CD4-positive, alpha-beta T cell treated with Interleukin-2 at 100 ng/mL for 4 hours (primary cell): Measurements from ENCODE around the gene RPS6KA2.

Experiments
- DNase-seq: peaks from one replicate; pipeline ENCODE4 v3.0.0-alpha.2; 2020; ENCODE audit warnings: low spot score

The RPS6KA2 gene

DNA sequence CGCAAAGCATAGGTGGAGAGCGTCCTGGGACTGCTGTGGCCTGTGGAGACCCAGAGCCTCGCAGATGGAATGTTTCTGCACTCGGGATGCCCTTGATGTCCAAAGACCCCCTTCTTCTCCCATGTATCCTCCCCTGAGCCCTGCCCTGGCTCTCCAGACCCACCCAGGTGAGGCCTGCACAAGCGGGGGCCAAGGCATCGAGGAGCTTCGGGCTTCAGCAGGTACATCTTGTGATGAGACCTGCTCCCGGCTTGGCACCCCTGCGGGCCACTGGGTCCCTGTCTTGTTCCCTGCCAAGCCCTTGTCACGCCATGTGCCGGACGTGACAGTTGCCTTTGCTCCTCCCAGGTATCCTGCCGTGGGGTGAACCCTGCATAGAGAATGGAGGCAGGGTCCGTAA is 125.8 kb downstream of the RPS6KA2 start:
- DNase-seq, result no peak

DNA sequence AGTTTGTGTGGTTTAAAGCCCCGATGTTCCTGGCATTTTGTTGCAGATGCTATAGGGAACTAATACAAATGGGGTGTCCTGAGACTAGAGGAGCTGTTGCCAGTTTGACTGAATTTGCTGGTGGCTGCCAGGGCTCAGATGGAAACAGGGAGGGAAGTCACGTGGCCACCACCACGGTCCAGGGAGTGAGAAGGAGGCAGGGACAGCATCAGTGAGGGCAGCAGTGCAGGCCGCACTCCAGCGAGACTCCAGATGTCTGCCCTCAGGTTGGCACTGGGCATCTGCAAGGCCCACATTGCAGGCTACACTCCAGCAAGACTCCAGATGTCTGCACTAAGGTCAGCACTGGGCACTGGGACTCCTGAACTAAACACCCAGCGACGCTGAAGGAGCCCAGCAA is 126.8 kb downstream of the RPS6KA2 start:
- no peak for DNase-seq

DNA sequence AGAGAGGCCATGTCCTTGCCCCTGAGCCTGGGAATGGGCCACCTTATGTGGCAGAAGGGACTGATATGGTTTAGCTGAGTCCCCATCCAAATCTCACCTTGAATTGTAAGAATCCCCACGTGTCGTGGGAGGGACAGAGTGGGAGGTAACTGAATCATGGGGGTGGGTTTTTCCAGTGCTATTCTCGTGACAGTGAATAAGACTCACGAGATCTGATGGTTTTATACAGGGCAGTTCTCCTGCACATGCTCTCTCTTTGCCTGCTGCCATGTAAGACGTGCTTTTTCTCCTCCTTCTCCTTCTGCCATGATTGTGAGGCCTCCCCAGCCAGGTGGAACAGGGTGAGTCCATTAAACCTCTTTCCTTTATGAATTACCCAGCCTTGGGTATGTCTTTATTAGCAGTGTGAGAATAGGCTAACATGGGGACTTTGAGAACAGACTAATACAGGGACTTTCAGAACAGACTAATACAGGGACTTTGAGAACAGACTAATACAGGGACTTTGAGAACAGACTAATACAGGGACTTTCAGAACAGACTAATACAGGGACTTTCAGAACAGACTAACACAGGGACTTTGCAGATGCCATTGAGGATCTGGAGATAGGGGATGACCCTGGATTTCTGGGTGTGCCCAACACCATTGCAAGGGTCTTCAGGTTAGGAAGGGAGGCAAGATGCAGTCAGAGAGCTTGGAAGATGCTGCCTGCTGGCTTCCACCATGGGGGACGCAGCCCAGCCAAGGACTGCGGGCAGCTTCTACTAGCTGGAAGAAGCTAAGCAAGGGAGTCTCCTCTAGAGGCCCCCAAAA is 127.5 kb downstream of the RPS6KA2 start:
- no peak for DNase-seq

DNA sequence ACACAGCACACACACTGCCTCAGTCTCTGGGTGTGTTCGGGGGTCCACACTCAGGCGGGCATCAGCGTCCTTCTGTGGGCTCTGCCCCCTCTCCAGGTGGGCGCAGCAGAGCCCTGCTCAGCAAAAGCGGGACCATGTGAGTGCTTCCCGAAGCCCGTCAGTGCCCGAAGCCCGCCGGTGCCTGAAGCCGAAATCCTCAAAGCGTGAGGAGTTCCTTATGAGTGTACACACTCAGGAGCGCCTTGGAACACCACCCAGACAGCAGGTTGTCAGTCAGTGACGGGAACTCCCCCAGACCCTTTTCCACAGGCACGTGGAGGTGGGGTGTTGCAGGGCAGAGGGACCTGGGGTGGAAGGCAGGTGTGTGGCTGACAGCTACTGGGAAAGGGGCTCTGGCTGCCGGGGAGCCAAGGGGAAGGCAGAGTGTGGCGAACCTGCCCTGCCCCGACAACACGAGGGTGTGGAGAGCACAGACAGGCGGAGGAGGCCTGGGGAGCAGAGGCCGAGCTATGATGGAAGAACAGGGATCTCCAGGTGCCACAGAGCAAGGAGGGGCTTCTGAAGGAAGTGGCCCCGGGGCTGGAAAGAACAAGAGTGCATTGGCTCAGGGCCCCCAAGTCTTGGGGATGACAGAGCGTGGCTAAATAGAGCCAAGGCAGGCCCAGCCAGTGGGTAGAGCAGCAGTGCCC is 128.2 kb downstream of the RPS6KA2 start:
- no peak for DNase-seq

DNA sequence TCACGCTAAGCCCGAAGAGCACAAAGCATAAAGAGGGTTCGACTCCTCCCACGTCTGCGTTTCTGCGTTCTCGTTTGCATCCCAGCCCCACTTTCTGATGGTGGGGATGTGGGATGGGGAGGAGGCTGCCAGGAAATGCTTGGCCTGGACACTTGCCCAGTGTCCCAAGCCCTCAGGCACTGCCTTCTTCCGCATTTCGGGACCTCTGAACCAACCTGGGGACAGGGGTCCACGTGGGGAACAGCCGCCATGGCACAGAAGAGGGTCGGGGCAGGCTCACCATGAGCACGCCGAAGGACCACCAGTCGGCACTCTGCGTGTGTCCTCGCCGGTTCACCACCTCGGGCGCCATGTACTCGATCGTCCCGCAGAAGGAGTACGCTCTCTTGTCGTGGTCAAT is 128.8 kb downstream of the RPS6KA2 start:
- DNase-seq, result no peak

DNA sequence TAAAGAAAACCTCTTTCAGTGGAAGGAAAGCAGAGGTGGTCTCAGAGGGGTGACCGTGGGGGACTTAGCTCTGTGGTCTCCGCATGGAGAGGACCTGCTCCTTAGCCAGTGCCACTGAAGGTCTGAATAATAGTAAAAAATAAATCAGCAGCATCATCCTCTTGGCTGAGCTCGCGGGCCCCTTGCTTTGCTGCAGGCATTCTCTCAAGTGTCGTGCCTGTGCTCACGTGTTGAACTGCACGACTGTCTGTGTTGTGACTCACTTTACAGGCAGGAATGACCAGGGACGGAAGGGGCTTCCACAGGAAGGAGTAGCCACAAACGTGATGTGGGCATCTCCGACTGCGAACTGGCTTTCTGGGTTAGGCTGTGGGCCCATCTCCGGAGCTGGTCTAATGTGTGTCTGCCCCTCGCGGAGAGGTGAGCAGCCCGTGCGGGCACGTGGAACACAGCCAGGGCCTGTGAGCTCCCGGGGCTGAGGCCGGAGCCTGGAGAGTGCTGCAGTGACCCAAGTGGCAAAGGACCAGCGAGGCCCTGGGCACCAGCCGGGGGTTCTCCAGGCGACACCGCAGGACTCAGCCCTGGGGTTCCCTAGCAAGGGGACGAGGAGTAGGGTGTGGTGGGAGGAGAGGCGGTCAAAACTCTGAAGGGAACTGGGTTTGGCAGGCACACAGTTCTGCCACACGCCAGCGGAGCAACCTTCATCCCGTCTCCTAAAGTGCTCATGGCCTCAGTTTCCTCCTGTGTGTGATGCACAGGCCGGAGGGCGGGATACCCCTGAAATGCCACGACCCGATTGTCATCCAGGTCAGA is 129.8 kb downstream of the RPS6KA2 start:
- no peak for DNase-seq

DNA sequence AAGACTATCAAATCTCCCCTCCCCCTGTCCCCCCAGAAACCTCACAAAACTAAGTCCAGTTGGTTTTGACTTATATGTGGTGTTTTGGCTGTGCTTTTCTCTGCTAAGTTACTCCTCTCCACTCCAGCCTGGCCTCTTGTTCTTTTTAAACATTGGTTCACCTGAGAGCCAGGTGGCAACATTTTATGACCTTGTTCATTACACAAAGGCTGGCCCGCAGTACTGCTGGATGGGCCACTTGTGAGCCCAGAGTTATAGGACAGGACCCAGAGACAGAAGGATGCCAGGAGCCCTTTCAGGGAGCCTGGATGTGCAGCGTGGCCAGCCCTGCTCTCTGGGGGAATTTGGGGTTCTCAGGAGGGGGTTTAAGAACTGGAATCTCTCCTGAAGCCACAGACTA is 130.6 kb downstream of the RPS6KA2 start:
- DNase-seq, result no peak

DNA sequence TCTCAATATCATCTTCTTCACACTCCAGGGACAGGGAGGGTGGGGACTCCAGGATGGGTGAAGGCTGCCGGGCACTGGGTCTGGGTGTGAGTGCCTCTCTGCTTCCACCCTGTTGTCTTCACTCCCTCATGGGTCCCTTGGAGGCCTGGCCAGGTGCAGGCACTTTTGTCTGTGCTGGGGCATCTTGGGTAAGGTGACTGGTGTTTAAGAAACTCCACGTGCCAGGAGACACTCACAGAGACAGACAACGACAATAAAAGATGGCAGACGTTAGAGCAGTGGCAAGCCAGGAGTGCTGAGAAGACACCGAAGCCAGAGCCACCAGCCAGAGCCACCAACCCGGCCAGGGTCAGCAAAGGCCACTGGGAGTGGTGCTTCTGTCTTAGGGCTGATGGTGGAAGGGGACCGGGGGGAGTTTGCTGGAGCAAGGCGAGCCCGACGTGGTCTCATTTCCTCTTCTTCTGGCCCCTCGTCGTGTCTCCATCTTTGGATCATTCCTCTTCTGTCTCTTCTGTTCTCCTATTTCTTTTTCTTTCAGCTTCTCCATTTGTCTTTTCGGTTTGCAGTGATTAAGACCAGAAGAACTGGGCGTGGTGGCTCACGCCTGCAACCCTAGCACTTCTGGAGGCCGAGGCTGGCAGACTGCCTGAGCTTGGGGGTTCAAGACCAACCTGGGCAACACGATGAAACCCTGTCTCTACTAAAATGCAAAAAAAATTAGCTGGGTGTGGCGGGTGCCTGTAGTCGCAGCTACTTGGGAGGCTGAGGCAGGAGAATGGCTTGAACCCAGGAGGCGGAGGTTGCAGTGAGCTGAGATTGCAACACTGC is 131.3 kb downstream of the RPS6KA2 start:
- DNase-seq, result no peak

DNA sequence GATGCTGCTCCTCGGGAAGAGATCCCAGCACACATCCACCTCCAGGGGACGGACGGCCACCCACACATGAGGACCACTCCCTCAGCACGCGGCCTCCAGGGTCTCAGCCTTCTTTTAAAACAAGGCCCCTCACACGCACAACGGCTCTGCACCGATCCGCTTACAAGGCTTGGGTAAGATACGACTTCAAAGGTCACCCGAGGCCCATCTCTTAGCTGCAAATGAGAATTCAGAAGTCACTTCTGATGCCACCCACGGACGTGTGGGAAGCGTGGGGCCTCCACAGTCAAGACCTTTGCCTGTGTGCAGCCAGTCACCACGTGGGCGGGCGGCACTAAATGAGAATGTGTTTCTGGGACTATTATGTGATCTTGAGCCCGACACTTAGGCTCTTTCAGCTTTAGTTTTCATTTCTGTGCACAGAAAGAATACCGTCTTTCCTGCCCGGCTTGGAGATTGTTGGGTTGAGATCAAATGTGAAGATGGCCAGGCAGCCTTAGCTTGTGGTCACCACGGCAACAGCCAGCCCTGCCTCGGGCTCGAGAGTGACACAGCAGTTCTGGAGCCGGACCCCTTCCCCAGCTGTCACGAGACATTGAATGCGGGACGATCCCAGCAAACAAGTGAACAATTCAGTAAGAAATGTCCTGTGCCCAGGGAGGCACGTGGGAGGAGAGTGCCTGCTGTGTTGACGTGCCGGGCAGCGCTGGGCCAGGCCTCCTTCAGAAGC is 132.1 kb downstream of the RPS6KA2 start:
- no peak for DNase-seq

DNA sequence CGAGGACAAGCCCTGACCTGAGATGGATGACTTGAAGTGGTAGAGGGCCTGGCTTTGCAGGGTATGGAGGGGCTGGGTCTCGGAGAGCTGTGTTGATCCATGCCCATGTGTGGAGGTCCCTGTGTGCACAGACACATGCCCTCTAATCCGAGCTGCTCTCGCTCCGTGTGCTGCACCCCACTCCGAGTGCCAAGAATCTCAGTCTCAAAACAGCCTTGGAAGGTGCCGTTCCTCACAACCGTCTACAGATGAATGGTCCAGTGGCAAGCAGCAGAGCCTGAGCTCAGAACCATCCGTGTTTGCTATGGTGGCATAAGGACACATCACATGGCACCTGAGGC is 133.0 kb downstream of the RPS6KA2 start:
- DNase-seq, result no peak

DNA sequence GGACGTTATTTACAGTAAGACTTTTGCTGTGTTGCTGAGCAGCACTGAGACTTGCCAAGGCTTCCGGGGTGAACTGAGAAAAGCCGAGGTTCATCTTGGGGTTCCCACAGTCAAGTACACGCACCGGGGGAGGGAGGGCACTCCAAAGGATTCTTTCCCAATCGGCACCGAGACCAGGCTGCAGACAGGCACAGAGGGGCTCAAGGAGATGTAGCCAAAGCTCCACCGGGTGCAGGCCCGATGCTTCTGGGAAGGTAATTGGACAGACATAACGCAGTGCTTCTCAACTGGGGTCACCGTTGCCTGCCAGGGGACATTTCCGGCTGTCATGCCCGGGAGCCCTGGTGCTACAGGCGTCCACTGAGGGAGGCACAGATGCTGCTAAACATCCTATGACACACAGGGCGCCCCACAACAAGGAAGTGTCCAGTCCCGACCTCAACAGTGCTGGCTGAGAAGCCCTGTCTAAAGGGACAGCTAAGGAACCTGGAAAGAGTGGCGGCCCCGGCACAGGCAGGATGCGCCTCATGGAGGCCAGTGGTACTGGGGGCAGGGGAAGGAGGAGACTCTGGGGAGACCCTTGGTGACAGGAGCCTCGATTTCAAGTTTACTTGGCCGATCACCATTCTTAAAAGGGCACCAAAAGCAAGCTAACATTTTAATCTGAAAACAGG is 133.5 kb downstream of the RPS6KA2 start:
- no peak for DNase-seq

DNA sequence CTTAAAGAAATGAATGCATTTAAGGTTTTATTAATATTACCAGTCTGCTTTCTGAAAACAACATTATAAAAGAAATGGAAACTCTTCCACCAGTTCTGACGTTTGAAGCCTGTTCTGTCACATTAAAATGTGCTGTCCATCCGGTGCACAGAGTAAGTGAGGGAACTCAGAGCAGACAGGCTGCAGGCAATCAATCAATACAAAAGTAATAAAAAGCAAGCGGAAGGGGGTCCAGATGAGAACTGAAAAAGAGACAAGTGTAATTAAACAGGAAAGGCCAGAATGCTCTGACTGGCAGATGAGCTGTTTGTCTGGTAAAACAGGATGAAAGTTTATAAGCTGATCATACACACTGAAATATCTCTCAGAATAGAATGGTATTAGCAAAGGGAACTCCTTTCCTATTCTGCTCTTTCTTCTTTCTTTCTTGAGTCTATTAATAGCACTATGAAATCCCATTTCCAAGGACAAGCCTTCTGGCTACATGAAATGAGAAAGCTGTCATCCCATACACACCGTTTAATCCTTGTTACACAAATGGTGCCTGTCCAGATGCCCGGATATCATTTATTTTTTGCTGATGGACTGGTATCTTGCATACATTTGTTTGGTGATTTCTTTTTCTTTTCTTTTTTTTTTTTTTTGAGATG is 134.8 kb downstream of the RPS6KA2 start:
- no peak for DNase-seq

DNA sequence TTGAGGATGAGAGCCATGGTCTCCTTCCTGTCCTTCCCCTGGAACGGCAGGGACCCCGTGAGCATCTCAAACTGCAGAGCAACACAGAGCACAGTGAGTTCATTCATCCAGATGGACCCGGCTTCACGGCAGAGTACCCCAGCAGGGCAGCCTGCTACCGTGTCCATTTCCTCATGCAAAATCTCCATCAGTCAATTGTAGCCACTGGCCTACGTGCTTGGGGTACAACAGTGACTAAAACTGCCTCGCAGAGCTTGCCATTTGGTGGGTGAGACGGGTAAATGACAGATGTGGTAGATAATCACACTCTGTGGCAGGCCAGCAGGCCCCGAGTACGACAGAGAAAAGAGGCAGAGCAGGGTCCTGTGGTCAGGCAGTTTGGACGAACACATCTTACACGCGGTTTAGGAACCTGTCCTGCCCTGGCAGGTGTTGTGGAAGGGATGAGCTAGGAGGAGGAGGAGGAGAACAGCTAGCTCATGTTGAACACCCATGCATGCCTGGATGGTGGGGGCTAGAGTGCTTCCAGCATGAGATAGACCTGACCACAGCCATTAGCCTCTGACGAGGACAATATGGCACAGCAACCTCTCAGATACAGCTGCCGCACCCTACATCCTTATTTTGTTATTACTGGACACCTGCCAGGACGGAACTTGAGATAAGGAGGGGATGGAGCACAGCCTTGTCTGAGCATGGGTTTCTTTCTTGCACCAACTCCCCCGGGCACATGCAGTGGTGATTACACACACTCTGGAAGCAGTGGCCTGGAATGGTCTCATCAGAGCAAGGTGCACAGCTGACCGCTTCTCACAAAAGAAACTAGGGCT is 136.2 kb downstream of the RPS6KA2 start:
- DNase-seq, result no peak

DNA sequence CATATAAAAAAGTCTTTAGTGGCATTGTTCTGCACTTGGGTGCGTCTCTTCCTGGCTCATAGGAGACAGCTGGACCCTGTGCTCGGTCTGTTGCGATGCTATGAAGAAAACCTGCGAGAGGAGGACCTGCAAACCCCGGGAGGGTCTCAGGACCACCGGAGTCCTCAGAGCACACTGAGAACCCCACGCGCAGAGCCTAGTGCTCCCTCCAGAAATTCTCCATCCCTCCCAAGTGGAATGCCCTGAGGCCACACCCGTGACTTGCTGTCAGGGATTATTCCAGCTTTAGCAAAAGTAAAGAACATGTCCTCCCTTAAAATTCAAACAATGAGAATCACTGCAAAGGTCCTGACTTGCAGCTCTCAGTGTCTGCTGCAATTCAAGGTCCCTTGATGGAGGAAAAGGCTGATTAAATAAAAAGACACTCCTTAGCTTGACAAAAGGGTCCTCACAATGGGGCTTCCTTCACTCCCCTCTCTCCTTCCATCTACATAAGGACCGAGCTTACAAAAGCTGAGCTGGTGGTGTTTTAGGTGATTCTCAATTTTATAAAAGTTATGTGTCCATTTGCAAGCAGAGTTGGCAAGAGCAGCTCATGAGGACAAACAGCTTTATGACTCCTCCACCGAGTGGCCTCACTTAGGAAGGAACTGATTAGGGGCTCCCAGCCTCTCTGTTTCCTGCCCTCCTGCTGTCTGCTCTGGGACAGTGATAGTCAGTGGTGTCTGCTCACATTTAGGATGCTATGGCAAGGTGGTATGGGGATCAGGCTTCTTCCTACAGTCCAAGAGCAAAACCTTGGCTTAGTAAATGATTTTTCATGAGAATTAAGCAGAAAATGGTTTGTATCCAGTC is 137.5 kb downstream of the RPS6KA2 start:
- DNase-seq, result no peak

DNA sequence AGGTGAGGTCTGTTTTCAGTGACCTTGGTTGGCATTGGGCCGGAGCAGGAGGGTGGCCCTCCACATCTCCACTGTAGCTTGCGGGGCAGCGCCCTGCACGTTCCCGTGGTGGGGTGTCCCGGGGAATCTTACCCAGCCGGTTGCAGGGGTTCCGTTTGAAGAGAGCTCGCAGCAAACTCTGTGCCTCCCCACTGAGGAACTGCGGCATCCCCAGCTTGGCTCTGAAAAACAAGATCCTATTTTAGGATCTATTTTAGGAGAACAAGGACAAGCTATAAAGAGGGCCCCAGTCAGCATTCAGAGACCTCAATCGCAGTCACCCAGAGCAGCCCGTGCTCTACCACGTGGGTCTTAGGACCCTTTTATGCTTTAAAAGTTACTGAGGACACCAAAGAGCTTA is 138.3 kb downstream of the RPS6KA2 start:
- no peak for DNase-seq

DNA sequence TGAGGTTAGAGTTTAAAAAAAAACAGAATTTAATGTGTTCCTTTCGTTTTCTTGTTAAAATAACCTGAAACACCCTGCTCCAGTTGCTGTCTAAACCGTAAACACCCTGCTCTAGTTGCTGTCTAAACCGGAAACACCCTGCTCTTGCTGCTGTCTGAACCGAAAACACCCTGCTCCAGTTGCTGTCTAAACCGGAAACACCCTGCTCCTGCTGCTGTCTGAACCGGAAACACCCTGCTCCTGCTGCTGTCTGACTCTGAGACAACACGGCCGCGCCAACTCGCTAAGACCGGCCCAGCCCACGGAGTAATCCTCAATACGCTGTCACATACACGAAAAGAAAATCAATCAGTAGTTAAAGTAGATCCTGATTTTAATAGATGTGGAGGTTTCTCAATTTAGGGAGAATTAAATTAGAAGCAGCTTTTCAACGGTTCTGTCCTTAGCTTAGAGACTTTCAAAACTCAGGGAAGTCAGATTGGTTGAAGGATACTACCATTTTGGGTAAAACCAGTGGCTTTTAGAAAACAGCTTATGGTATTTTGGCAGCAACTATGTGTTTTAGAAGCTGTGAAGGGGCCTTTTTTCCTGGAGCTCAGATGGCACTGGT is 138.9 kb downstream of the RPS6KA2 start:
- DNase-seq, result peak; percentile 90

DNA sequence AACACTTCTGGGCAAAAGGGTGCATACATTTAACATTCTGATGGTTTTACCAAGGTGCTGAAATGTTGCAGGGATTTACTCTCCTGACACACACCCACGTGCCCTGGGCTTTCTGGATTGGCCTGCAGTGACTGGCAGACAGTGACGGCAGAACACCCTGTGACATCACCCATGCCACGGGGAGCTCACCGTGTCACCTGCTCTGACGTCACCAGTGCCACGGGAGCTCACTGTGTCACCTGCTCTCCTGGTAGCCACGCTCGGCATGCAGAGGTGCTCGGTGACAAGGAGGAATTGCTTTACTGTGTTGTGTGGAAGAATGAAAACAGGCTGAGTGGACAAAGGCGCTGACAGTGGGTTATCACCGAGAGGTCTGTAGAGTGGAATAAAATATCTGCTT is 139.9 kb downstream of the RPS6KA2 start:
- peak; percentile 3 for DNase-seq

DNA sequence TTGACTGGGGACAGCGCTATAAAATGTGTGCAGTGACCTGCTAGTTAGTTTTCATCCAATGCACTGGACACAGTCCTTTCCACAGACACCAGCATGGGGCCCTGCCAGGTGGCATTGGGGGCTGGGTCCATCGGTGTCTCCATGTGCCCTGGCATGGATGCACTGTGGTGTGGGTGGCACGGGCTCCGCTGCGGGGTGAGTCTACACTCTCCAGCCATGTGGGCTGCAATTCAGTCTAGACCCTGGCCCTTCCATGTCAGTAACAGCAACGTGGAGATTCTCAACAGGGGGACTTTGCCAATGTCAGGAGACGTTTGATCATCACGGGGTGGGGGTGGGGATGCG is 140.5 kb downstream of the RPS6KA2 start:
- DNase-seq, result no peak
